C4-2B (cell line): ENCODE data around the gene TUBA3C.

Experiments
- H3K27ac ChIP-seq: fragments of 450-650 bp; 2 replicates; pipeline ENCODE4 v1.5.1; 2017
- CTCF ChIP-seq: fragments of 450-650 bp; conservative IDR thresholded peaks from 2 replicates; pipeline ENCODE4 v1.5.1; 2017; ENCODE audit warnings: mild to moderate bottlenecking
- ZFX ChIP-seq: fragments of 450-650 bp; IDR thresholded peaks from 2 replicates; pipeline ENCODE4 v1.6.1; 2017

TUBA3C gene

GRCh38 chr13:19152403-19152802, 29.2 kb downstream of the TUBA3C start:
- no peak overlapping the region for H3K27ac ChIP-seq

GRCh38 chr13:19151581-19152263, 29.9 kb downstream of the TUBA3C start:
- H3K27ac ChIP-seq = no peak overlapping the region
- no peak for TF ChIP-seq CTCF
- TF ChIP-seq ZFX = no peak

More at GRCh38 chr13:19152403-19152802, 29.2 kb downstream of the TUBA3C start:
- TF ChIP-seq CTCF (no peak), ZFX (no peak)

GRCh38 chr13:19150712-19151228, 30.9 kb downstream of the TUBA3C start:
- TF ChIP-seq ZFX = no peak
- TF ChIP-seq CTCF = no peak
- no peak overlapping the region for H3K27ac ChIP-seq

GRCh38 chr13:19150226-19150625, 31.4 kb downstream of the TUBA3C start:
- TF ChIP-seq CTCF (no peak), ZFX (no peak)
- no peak overlapping the region for H3K27ac ChIP-seq

GRCh38 chr13:19148561-19148960, 33.1 kb downstream of the TUBA3C start:
- TF ChIP-seq ZFX (no peak), CTCF (no peak)
- no peak overlapping the region for H3K27ac ChIP-seq
